Left colon (tissue), 2 donors: ENCODE results near the gene XXYLT1. TPM values are rescaled to one million over a fixed set of nuclear protein-coding genes. Genes with fewer than 3 reads are reported as not detected.

ENCODE experiments used
- ATAC-seq: fragments of 200-7000 bp; cut with Tn5 transposase; one replicate; pipeline ENCODE4 v1.9.1; 2020; ENCODE audit warnings: mild to moderate bottlenecking, moderate library complexity
- DNase-seq, 2 donors: peaks; one replicate each; pipeline ENCODE4 v3.0.0-alpha.2; 2020
- intact Hi-C, 2 donors: fragments of 100-400 bp; cut with DNase I in 1 of 2; cut with micrococcal nuclease in 1 of 2; formaldehyde crosslinking; loops; one replicate each; pipeline versions ENCODE4 v1.11.2 to v1.14.0; 2022; cut with DNase I, micrococcal nuclease
- total RNA-seq, 2 donors: library from RNA; stranded (reverse); fragmentation: NEBNext Ultra II Directional; extraction: Animal tissue kit (Norgen Biotek cat#: 25700); gene quantifications; one replicate each; pipeline ENCODE4 v1.2.1, GENCODE V29; 2021
- donor health status: DM: no; HTN: no; CAD: no.
- donor health status: DM: yes; HTN: yes; CAD: no.

Gene XXYLT1
- total RNA-seq, 2 donors from 2014 or later = 8.0 to 13.5 TPM

DNA sequence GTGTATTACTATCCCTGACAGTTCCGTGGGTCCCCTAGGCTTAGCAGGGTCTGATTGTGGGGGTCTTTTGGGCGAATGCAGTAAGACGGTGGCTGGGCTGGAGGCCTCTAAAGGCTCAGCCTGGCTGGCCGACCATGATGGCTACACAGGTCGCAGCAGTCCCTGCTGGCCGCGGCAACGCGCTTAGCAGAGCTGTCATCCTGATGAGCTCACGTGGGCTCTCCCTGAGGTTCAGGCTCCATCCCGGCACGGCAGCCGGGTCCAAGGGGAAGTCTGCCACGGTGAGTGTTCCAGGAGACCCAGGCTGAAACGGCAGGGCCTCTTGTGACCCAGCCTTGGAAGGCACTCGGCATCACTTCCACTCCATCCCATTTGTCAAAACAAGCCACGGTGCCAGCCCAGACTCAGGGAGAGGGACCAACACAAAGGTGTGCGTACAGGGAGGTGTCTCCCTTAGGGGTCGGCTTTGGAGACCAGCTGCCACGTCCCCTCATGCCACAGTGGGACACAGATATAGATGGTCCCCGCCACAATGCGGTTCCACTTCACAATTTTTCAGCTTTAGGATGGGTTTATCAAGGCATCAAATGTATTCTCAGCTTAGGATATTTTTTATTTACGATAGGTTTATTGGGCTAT is 101.8 kb downstream of the XXYLT1 start:
- no peak for DNase-seq
- no peak for ATAC-seq
- intact Hi-C loops = no loop called here

DNA sequence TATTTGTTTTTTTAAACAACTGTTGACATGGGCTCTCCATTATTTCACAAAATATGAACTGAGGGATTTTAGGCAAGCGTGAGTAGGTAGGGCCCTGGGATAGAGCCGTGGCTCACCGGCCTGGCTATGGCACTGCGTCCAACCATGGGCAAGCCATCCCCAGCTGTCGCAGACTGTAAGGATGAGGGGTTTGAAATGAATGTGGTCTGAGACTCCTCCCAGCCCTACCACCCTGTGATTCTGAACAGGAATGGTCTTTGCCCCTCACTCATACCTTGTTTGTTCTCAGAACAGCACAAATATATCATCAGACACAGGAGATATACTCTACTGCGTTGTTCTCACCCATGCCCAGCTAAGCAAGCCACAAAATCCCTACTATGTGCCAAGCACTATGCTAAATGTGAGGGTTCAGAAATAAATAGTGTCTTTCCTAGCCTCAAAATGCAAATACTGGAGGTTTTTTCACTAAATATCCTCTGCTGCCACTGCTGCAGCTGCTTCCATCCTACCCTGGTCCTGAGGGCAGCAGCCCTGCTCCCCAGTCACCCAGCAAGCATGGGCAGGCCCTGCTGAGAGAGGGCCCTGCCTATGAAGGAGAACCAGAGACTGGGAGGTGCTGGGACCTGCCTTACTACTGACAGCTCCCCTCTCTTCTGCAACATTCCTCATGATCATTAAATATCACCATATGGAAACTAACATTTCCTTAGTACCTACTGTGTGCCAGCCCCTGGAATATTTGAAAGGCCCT is 102.8 kb downstream of the XXYLT1 start:
- intact Hi-C loops = no loop called here

DNA sequence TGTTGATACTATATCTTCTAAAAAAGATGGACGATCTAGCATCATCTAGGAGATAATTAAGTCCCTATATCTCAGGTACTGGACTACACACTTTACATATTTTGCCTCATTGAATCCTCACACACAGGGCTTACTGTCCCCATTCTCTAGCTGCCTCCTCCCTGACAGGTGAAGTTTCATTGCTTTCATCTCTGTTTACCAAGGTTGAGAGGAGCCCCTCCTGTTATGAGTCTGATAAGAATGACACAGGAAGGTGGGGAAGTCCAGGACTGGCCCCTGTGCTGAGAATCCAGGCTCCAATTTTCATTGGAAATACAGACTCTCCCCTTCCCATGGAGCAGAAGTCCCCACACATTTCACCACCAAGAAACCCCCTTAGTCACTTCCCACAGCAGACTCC is 105.2 kb downstream of the XXYLT1 start:
- intact Hi-C loops = no loop called here
- no peak for DNase-seq
- no peak for ATAC-seq

More for the DNA sequence above, 102.8 kb downstream of the XXYLT1 start:
- DNase-seq = no peak
- no peak for ATAC-seq

DNA sequence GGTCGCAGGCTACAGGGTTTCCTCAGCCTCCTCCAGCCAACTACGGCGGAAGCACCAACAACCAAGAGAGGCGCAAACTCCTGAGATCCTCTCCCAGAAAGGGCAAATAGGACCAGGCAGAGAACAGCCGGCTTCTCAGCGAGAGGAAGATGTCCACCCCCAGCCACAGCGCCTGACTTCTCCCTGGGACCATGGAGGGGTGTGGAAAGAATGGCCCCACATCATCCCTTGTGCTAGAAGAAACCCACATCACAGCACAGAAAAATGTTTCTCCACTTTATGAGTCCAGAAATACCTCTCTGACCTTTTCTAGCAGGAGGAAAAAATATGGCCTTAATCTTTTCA is 105.7 kb downstream of the XXYLT1 start:
- intact Hi-C loops = no loop called here
- DNase-seq = no peak
- ATAC-seq = no peak

DNA sequence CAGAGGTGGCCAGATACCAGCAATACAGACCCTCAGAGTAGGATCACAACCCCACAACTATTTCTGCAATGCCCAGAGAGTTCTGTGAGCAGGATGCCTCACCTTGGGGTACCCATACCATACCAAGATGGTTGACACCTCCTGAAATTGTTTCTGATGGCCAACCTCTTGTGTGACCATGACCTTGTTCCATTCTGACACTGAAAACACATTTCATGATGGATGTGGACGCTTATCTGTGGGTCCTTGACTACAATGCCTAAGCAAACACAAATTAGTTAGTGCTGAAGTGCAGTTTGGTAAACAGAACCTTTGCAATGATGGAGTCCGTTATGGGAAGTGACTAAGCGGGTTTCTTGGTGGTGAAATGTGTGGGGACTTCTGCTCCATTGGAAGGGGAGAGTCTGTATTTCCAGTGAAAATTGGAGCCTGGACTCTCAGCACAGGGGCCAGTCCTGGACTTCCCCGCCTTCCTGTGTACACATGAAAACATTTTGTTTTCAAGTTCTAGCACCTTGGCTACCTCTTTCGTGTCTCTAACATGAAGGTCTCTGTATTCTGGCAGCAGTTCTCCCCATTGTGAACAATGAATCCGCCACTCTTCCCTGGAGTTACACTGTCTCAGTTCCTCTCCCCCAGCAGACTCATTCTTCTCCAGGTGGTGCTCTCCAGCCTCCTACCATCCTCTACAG is 106.2 kb downstream of the XXYLT1 start:
- intact Hi-C loops = no loop called here
- DNase-seq (no peak), ATAC-seq (no peak)

DNA sequence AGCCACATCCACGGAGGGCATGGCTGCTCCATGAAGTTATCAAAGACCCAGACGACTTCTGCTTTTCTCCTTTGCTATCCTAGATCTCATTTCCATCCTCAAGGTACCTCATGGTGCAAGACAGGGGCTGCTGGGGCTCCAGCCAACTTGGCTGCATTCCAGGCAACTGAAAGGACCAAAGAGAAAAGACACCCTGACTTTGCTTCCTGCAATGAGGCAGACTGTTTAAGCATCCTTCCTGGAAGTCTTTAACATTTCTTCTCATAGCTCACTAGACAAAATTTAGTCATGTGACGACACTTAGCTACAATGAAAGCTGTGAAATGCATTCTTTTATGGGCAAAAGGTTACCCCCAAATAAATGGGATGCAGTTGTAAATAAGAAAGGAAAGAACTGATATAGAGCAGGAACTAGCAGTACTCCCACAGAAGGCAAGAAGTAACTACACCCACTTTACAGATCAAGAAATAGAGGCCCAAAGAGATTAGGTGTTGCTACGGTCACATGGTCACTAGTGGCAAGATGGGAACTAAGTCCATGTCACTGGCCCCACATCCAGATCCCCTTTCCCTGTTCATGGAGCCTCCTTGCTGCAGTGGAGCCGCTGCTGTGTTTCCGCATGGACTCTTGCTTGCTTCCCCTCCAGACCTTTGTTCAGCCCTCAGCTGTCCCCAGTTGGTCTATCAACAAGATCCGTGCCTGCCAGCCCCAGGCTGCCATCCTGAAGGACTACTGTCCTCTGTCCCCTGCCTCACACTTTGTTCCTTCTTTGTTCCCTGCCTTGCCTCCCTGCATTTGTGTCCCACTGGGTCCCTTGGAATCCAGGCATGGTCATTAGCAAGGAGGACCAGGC is 107.0 kb downstream of the XXYLT1 start:
- no peak for DNase-seq
- intact Hi-C loops = no loop called here

DNA sequence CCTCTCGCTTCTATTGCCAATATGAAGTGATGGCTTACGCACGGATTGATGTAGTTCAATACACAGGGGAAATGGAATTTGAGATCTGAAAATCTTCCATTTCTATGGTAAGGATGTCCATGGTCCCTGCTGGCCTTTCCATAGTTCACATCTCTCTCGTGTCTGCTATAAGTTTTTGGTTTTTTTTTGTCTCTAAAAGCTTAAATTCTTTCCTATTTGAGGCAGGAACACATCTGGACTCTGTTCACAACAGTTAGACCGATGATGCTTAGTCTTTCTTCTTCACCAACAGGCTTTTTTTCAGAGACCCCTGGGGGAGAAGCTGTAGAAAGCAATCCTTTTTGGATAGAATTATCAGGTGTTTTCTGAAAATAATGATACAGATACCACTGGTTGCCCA is 108.1 kb downstream of the XXYLT1 start:
- ATAC-seq (no peak), DNase-seq (no peak)
- intact Hi-C loops = no loop called here

More for the DNA sequence above, 107.0 kb downstream of the XXYLT1 start:
- no peak for ATAC-seq

DNA sequence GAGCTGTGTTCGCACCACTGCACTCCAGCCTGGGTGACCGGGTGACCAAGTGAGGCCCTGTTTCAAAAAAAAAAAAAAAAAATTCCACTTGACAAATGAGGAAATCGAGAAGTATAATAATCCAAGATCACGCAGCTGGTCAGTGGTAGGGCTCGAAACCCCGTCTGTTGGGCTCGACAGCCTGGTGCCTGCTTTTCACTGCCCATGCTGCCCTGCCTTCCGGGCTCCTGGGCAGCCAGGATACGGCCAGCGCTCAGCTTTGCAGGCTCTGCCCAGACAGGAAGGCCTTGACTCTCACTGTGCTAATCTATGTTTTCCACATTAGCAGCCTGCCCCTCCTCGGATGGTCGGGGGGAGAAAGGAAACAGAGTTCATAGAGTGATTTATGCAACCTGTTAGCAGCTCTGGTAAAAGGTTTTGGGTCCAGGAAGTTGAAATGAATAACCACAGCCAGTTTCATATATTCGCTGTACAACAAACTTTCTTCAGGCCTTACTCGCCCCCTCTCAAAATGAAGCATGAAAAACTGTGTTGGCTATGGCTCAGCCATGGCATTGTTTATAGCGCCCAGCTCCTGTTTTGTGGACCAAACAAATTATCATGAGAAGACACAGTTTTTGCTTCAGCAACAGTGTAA is 108.8 kb downstream of the XXYLT1 start:
- ATAC-seq (no peak), DNase-seq (no peak)
- intact Hi-C loops = no loop called here

DNA sequence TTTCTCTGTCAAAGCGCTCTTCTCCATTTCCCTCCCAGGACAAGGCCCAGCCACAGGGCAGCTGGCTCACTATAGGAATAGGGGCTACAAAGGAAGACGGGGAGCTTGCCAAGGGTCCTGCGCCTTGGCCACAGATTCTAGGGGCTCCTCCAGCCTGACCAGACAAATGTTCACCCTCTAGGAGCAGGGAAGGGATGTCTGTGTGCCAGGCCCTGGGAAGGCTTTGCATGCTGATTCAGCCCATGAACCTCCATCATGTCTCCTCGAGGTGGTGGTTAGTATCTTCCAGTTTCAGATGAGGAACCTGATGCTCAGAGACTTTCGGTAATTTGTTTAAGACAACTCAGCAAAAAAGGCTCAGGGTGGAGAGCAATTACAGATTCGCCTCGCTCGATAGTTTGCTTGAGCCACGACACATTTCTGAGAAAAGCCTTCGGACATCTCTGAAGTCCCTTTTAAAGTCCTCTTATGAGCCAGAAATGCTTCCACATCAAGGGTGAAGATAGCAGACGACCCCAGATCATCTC is 110.0 kb downstream of the XXYLT1 start:
- DNase-seq (no peak), ATAC-seq (no peak)
- intact Hi-C loops = no loop called here

DNA sequence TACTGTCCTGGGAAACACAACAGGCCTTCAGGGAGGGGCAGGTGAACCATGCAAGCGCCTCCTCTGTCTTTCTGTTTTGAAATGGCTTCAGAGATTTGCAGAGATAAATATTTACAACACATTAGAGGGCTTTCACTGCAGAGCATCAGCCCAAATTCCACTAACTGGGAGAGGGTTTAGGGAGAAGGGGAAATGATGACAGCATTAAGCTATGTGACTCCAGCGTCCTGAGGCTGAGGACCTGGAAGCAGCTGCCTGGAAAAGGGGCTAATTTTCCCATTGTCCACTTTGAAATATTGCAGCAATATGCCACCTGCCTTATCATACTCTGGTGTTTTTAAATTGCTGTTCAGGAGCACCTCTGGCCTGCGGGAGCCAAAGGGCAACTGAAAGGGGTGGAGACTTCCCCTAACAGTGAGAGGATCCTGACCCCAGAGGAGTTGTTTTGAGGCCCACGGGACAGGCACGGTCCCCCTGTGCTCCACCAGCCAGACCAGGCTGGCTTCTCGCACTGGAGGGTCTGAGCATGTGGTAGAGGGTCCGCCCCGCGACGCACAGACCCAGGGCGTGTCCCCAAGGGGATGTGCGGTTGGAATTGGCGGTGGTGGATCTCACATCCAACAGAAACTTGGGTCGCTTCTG is 110.6 kb downstream of the XXYLT1 start:
- DNase-seq = no peak
- no peak for ATAC-seq
- intact Hi-C loops = no loop called here

DNA sequence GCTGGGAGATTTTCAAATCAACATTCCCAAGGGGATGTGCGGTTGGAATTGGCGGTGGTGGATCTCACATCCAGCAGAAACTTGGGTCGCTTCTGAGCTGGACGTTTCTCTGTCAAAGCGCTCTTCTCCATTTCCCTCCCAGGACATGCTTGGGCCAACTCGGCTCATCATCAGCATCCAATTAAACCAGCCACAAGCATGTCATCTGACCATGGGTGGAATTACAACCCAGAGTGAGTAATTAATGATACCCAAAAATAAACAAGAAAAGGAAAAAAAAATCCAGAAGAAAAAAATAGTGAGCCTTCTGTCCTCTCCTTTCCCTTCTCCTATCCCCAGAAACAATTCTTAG is 111.2 kb downstream of the XXYLT1 start:
- intact Hi-C loops = loop anchor here in 1 of 2 donors (10.0 kb wide), 1 partner anchor 95 kb away; no protein-coding TSS in a partner anchor
- ATAC-seq (no peak), DNase-seq (no peak)

DNA sequence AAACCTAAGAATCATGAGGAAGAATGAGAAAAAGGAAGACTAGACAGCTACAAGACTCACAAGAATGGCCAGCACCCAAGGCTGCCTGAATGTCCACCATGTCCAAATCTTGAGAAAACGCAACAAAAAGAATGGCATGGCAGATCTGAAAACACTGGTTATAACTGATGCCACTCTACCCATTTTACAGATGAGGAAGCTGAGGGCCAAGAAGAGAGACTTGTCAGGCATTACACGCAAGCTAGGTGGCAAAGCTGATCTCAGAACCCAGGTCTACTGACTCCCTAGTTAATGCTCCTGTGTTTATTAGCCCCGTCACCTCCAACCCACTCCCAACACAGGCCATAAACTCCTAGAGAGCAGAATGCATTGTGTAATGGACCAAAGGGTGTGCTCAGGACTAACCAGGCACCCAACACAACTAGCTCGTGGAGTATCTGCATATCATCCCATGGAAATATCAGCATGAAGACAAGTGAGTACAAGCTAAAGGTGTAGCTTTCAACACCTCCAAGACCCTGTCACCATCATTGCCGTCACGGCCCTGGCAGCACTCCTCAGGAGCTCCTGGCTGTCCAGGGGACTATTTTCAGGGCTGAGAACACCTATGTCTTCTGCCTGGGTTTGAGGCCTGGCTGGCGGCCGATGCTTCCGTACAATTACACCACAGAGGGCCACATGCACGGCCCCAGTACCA is 111.7 kb downstream of the XXYLT1 start:
- ATAC-seq (peak; percentile 14), DNase-seq (no peak)
- intact Hi-C loops = loop anchor here in 1 of 2 donors (10.0 kb wide), 1 partner anchor 96 kb away; no protein-coding TSS in a partner anchor

DNA sequence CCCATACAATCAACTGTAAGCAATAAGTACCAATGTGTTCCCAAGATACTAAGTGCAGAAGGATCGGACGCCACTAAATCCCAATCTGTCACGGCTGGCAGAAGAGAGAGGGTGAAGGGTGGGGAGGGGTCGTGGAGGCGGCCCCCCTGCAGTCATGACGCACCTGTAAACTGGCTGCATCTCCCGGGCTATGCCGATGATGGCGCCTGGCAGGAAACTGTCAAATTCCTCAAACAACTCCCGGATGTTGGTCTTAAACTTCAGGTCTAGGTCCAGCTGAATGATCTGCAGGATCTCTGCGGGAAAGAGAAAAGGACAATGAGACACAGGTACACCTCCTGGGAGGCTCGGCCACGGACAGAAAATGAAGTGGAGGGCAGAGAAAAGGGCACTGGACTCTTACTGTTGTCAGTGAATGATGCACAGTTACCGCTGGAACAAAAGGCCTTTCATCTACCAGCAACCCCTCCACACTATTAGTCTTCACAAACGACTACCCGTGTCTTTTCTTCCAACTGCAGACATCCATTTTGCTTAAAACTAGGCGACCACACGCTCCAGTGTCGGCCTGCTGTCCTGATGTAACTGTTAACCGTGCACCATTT is 114.6 kb downstream of the XXYLT1 start:
- DNase-seq = no peak
- no peak for ATAC-seq
- intact Hi-C loops = loop anchor here in 1 of 2 donors (10.0 kb wide), 1 partner anchor 98 kb away; no protein-coding TSS in a partner anchor

DNA sequence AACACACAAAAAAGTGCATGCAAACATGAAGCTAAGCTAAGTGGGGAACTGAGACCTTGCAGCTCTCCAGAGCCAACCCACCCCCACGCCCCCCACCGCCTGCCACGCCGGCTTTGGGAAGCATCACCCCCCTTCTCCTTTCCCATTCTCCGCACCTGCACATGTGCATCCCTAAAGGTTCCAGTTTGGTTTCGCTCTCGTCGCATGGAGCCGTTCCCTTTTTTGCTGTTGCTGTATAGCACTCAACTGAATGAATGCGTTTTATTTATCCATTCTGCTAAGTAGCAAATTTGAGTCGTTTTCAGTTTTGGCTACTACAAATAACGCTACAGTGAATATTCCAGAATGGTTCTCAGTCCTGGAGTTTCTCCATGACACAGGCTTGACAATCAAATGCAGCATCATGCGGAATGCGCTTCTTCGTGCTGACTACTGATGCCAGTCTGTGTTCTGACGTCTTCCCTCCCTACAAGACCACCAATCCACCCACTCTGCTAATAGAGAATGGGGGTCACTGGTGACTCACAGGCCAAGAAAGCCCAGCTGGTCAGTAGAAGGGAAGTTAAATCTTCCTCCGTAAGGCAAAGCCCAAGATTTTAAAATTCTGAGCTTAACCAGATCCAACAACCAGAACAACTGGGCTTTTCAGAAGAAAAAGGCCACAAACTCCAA is 115.3 kb downstream of the XXYLT1 start:
- no peak for ATAC-seq
- no peak for DNase-seq
- intact Hi-C loops = loop anchor here in 1 of 2 donors (10.0 kb wide), 1 partner anchor 99 kb away; no protein-coding TSS in a partner anchor

DNA sequence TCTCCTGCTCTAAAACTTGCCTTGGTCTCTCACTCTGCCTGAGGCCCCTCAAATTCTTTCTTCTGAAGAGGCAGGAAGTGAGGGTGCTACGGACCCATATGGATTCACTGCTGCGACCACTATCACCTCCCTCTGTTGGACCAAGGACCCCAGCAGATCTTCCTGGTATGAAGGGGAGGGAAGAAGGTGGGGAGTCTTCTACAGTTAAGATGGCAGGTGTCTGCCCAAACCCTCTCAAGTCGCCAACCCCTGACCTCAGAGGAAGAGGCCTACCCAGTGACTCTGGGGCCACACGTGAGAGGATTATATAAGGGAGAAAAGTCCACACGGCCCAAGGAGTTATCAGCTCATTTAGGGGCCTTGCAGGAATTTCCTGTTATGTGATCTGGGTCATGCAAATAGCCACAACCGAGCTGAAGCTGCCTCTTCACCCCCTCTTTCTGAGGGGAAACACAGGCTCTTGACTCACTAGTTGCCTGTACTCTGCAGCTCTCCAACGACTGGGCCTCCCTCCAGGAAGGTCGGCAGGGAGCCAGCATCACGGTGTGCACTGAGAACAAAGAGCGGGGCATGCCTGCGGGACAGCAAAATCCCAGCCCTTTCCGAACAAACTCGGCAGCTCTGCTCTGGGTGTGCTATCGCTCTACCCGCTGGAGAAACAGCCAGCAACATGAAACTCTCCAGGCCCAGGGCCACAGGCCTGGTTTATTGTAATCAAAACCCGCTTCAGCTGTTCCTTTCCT is 116.0 kb downstream of the XXYLT1 start:
- DNase-seq (peak; percentile 77 to 89), ATAC-seq (peak; percentile 68)
- intact Hi-C loops = loop anchor here in 1 of 2 donors (10.0 kb wide), 1 partner anchor 100 kb away; no protein-coding TSS in a partner anchor
